Right lobe of liver (tissue), 4 donors: ENCODE results near the gene SFXN3.

Source experiments
- CTCF ChIP-seq, 4 donors: fragments of 200-600 bp in 3 of 4; fragments of 450-650 bp in 1 of 4; IDR thresholded peaks; one replicate each; pipeline versions ENCODE4 v1.5.1 to v1.8.0; 2016 to 2022; ENCODE audit warnings: antibody characterized with exemption in 4 of 4, mild to moderate bottlenecking in 2 of 4
- POLR2A ChIP-seq: fragments of 450-650 bp; IDR thresholded peaks from one replicate; pipeline ENCODE4 v1.6.1; 2017; ENCODE audit warnings: antibody characterized with exemption, mild to moderate bottlenecking
- donor health status: DM: no; HTN: no; CAD: no.
- donor health status: DM: no; HTN: no; CAD: no.
- donor health status: DM: no; HTN: yes; CAD: no.

GRCh38 chr10:101075775-101076174, 44.7 kb downstream of the SFXN3 start:
- TF ChIP-seq CTCF (IDR thresholded peaks at IDR 0.05) (no peak), POLR2A (no peak)
